ENCODE results near the gene STAP1.

DNA sequence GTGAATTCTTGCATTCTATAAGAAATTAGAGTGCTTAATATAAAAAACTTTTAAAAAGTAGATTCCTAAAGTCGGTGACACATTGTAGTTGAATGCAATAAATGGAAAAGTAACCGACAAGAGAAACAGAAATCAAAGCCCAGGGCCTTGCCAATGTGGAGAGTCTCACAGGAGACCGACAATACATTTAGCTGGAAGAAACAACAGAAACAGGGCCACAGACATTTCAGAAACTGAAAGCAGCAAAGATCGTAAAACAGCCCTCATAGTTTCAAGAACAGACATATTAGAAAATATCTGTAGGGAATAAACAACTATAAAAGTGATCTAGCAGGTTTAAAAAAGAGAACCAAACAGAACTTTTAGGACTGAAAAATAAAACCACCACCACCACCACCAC lies 49.5 kb downstream of the STAP1 start:
- TF ChIP-seq, protein P1, sequence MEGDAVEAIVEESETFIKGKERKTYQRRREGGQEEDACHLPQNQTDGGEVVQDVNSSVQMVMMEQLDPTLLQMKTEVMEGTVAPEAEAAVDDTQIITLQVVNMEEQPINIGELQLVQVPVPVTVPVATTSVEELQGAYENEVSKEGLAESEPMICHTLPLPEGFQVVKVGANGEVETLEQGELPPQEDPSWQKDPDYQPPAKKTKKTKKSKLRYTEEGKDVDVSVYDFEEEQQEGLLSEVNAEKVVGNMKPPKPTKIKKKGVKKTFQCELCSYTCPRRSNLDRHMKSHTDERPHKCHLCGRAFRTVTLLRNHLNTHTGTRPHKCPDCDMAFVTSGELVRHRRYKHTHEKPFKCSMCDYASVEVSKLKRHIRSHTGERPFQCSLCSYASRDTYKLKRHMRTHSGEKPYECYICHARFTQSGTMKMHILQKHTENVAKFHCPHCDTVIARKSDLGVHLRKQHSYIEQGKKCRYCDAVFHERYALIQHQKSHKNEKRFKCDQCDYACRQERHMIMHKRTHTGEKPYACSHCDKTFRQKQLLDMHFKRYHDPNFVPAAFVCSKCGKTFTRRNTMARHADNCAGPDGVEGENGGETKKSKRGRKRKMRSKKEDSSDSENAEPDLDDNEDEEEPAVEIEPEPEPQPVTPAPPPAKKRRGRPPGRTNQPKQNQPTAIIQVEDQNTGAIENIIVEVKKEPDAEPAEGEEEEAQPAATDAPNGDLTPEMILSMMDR (conservative IDR thresholded peaks at IDR 0.05; ENCODE audit: low read depth in 2 of 2) = no peak
- no peak for TF ChIP-seq EZH2 (IDR thresholded peaks at IDR 0.05; ENCODE audit: low read depth, unreplicated experiment)
- no peak for TF ChIP-seq POLR2AphosphoS5 (IDR thresholded peaks at IDR 0.05; ENCODE audit: low read depth)
- no peak for TF ChIP-seq EZH2phosphoT487 (IDR thresholded peaks at IDR 0.05; ENCODE audit: unreplicated experiment)
- no peak for TF ChIP-seq JUNB (IDR thresholded peaks at IDR 0.05; ENCODE audit: unreplicated experiment)
- TF ChIP-seq CREB1 (CRISPR knock-in tag; IDR thresholded peaks at IDR 0.05; ENCODE audit: low read depth) = no peak
